GM19351 (cell line): ENCODE measurements around the gene SNX10.

Experiments
- ATAC-seq: cut with Tn5 transposase; IDR thresholded peaks from one replicate; pipeline ENCODE4 v1.9.1; 2021; ENCODE audit warnings: mild to moderate bottlenecking, moderate library complexity; ENCODE audit not compliant: unreplicated experiment

SNX10 gene

DNA sequence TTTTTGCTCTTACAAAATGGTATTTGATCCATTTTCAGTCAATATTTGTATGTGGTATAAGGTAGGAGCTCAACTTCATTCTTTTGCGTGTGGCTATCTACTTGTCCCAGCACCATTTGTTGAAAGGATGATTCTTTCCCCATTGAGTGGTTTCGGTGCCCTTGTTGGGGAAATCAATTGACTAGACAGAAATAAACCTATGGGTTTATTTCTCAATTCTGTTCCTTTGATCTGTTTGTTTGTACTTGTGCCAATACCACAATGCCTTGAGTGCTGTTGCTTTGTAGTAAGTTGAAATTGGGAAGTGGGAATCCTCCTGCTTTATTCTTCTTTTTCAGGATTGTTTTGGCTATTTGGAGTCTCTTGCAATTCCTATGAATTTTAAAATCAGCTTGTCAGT lies 41.0 kb downstream of the SNX10 start:
- no peak for ATAC-seq

DNA sequence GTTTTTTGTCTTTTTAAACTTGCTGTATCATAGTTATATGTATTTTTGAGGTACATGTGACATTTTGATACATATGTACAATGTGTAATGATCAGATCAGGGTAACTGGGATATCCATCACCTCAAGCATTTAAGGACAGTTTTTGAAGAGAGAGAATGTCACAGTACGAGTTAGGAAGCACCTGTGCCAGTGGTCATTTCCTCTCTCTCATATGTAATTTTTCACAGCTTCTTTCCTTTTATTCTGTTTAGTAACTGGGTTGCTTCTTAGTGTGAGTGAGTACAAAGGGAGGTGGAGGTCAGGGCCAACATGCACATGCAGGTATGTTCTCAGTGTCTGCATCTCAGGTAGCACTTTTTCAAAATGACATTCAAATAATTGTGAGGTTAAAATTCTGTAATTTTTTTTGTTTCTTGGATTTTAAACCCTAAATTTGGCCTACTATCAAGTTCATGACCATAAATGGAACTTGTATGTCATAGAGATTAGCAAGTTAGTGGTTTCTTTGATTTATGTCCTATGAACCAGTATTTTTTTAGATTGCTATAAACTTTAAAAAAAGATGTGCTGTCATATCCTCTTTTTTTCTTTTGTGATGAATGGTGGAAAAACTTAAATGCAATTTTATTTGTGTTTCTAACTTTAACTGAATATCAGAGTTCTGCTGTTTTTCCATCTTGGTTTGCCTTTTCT lies 42.7 kb downstream of the SNX10 start:
- ATAC-seq: no peak

DNA sequence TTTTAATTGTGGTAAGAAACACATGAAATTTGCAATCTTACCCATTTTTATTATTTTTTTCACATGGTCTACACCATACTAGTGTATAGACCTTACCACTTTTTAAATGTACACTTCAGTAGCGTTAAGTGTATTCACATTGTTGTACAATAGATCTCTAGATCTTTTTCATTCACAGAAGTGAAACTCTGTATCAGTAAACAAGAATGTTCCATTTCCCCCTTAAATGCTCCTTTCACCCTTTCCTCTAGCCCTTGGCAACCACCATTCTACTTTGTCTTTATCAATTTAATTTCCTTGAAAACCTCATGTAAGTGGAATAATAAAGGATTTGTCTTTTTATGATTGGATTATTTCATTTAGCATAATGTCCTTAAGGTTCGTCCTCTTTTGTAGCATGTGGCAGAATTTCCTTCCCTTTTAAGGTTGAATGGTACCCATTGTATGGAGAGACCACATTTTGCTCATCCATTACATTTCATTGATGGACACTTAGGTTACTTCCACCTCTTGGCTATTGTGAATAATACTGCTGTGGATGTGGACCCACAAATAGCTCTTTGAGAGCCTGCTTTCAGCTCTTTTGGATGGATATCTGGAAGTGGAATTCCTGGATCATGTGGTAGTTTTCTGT lies 45.7 kb downstream of the SNX10 start:
- ATAC-seq: peak; percentile 52

DNA sequence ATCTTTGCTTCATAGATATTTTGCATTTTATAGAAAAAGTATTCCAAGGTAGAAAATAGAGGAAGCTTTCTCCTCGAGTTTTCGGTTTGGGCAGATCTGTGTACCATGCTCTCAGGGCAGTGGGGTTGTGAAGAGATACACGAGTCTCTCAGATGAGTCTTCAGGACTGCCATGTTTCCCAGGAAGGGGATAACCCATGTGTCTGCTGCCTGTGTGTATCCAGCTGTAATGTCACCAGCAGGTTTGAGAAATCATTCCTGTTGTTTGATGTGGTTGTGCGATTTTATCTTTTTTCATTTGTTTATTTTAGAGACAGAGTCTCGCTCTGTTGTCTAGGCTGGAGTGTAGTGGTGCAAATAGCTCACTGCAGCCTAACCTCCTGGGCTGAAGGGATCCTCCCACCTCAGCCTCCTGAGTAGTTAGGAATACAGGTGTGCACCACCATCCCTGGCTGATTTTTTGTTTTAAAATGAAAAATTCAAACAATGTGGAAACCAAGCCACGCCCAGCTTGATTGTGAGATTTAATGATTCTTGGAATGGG lies 48.9 kb downstream of the SNX10 start:
- no peak for ATAC-seq

DNA sequence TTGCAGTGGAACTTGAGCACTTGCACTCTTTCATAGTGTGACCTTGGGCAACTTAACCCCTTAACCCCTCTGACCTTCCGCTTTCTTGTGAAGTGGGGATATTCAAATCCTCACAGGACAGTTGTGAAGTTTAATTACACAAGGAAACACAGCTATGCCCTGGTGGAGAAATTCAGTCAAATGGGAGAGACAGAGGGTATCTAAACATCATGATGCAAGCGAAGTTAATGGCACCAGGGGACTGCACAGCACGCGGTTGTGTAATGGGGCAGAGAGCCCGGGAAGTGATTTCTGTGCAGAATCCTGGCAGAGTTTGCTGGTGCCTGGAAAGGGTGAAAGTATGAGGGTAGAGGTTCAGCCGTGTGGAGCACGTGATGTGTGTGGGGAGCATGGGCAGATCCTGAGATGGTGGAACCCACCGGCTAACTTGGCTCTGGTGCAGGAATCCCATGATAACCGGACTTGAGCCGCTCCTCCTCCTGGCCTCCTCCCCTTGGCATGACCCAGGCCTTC lies 51.7 kb downstream of the SNX10 start:
- no peak for ATAC-seq

DNA sequence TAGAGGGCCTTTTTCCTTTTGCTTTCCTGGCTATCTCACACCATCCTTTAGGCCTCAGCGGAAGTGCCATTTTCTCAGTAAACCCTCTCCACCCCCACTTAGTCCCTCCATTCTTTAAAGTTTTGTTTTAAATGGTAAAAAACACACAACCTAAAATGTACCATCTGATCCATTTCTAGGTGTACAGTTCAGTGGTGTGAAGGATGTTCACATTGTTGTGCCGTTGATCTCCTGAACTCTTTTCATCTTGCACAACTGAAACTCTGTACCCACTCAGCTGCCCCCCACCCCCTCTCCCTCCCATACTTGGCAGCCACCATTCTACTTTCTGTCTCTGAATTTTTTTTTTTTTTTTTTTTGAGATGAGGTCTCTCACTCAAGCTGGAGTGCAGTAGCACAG lies 52.2 kb downstream of the SNX10 start:
- ATAC-seq: no peak

DNA sequence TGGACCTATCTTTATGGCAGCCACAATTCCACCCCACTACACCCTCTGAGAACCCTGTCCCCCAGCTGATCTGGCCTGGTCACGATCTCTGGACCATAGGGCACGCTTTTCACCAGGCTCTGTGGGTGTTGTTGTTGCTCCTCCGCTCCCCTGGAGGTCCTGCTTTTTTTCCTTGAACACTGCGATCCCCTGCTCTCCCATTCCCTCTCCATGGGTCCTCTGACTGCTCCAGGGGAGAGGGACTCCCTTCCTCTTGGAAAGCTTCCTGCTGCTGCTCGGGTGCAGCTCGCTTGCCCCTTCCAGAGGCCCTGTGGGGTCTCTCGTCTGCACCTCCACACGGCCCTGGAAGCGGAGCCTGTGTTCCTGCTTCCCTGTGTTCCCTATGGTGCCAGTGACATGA lies 53.5 kb downstream of the SNX10 start:
- ATAC-seq: no peak

DNA sequence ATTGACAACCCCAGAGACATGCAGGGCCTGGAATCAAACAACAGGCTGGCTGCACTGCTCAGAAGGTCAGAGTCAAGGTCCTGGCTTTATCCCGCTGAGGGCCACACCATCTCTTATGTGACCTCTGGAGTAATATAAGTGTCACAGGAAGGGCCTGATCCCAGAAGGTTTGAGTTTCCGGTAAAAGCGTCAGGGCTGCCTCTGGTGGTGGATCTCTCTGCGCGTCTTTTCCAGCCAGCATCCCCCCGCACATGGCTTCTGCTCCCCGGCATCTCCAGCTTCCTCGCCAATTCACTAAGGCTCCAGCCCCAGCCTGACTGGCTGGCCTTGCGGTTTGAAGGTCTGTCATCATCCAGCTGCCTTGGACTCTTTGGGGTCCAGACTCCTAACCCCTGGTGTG lies 54.2 kb downstream of the SNX10 start:
- ATAC-seq: no peak

DNA sequence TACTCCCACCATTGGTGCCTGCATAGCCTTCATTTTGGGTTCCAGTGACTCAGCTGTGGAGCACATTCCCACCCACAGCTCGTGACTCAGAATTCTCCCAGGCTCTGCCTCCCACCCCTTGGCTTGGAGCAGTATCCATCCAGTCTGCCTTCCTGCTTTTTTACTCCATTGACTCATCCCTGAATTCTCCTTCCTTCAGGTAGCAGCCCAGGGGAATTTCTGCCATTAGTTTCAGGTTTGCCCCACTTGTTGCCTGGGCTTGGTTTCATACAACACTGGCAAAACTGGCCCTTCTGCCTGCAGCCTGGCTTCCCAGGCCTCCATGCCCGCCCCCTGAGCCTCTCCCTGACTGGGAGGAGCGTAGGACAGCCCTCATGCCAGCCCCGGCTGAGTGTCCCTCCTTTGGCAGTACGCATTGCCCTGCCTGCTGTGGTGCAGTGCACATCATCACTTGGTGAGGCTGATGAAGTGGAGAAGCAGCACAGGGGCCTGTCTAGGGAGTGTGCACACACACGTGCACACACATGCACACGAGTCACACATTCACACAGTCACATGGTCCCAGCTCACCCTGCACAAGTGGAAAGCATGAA lies 55.0 kb downstream of the SNX10 start:
- ATAC-seq: no peak

DNA sequence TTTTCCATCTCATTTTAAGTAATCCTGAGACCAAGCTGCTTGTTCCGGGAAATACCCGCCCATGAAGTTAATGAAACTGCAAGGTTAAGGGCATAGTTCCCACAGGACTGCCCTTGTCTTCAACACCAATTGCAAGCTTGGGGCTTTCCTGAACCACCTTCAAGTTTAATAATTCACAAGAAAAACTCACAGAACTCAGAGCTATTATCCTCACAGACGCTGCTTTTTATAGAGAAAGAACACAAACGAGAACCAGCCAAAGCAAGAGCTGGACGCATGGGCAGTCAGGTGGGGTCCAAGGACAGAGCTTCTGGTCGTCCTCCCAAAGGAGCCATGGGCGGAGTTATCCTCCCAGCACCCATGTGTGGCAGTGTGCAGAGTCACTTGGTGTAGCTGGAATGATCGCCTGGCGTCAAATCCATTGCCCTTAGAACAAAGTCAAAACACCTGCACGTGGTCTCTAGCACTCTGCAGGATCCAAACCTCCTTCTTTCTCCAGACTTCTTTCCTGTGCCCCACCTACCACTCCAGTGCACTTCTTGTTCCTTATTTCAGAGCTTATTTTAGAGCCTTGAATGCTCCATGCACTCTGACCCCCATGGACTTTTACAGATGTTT lies 56.7 kb downstream of the SNX10 start:
- ATAC-seq: no peak

DNA sequence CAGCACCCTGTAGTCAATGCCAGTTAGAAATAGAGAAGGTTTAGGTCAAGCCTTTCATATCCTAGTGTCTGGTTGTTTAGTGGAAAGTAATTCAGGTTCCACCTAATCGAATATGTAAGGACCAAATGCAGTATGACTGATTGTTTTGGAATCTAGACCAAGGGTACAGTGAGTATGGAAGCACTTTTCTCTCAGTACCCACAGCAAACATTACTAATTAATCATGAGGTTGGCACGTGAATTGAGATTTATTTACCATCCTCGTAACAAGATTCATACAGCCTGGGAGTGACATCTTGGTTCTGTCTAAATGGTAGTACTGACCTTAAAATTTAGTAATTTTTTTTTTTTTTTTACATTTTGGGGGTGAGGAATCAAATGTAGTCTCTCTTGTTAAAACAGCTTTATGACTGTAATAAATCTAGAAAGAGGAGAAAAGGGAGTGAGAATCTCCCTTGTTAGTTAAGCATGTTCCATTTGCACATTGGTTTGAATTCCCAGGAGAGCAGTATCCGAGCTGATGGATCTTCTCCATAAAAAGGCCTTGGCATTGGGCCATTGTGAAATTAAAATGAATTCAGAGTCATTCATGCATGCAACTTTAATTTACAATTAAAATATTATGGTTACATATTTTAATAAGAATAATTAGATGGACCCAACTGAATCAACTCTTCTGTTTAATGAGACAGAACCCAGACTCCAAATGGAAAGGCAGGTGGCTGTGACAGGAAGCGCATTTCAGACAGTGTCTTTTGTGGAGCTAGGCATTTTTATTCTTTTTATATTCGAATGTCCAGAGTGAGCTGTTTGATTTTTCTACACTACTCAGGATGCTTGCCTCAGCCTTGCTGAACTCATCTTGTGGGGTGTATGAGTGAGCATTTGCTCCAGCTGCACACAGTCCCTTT lies 57.6 kb downstream of the SNX10 start:
- ATAC-seq: no peak

DNA sequence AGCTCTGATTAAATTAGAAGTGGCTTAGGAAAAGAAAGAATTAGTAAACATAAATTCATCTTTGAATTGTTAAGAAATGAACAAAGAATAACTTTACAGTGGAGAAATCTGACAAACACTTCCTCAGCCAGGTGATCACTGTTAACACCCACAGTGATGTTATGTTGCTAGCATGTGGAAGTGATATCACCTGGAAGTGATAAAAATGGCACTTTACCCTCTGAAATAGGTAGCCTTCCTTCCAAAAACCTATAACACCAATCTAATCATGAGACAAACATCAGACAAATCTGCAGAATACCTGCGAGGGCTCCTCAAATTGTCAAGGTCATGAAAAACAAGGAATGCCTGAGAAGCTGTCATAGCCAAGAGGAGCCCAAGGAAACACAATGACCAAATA lies 59.5 kb downstream of the SNX10 start:
- no peak for ATAC-seq

DNA sequence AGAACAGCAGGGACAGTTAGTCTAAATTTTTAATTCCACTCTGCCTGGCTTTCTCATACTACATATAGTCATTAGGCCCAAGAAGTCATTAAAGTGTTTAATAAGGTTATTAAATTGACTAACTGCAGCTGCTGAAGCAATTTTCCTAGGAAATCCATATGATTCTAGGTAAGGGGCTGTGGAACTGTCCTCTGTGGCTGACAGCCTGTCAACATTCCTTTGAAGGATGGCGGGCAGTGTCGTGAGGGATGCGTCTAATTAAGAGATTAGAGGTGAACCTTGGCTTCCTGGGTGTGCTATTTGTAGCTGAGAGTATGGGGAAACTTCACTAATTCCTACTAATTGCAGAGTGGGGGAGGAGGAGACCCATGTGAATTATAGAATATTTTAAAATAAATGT lies 64.6 kb downstream of the SNX10 start:
- no peak for ATAC-seq

DNA sequence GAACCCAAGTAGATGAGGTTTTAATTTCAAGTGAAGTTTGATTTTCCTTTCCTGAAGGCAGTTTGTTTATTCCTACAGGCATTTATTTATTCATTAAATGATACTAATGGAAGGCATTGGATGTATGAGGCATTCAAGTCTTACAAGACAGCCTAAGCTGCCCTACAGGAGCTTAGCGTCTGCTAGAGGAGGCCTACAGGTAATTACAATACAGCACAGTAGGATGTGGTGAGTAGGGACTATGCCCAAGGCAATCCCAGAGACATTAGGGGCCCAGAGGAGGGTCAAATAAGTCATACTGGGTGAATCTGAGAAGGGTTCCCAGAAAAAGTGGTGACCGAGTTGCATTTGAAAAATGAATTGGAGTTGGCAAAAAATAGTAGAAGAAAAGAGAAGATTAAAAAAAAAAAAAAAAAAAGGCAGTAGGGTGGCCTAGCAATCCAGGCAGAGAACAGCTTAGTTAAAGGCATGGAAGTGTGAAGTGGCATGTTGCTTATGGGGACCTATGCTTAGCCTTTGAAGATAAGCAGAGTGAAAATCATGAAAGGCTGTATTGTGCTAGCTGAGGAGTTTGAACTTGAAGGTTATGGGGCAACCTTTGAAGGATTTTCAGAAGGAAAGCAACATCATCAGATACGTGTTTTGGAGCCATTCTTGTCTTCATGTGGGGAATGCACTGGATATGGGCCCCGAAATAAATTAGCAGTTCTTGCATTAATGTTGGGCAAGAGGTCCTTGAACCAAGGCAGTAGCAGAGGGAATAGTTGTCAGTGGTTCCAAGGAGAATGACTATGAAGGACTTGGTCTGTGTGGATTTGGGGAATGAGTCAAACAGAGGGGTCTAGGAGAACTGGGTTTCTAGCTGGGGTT lies 65.5 kb downstream of the SNX10 start:
- ATAC-seq: no peak

DNA sequence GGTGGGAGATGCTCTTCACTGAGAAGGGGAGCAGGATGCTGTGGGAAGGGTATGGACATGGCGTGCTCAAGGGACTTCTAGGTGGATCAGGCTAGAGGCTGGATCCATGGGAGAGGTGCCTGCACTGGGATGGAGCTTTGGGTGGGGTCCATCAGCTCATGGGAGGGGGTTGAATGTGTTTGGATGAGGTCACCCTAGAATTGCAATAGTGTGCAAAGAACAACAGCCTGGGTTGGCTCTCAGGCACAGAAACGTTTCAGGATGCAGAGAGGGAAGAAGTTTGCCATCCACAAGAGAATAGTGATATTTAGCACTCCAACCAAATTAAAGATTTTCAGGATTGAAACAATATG lies 66.1 kb downstream of the SNX10 start:
- no peak for ATAC-seq

DNA sequence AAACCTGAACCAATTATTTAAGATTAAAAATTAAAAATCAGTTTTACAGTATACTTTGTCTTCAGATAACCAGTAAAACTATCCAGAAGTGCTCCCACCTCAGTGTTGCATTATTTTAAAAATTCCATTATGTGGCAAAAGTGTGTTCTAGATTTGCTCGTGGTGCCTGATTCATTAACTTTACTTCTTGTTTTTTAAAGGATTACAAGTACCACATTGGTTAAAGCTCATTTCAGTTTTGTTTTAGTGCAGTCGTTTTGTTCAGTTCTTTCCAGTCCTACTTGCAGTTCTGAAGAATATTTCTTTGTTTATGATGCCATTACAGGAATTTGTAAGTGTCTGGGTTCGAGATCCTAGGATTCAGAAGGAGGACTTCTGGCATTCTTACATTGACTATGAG lies 69.0 kb downstream of the SNX10 start:
- no peak for ATAC-seq

DNA sequence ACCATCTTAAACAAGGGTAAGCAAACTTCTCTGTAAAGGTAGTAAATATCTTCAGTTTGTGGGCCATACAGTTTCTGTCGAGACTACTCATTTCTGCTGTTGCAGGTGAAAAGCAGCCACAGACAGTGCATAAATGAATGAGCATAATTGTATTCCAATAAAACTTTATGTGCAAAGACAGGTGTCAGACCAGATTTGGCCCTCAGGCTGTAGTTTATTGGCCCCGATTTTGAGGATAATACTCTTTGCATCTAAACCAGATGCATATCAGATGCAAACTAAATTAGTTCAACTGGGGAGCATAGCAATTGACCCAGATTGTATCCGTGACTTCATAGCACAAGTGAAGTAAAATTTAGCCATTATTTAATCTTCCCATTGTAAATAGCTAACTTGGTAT lies 70.0 kb downstream of the SNX10 start:
- ATAC-seq: no peak

DNA sequence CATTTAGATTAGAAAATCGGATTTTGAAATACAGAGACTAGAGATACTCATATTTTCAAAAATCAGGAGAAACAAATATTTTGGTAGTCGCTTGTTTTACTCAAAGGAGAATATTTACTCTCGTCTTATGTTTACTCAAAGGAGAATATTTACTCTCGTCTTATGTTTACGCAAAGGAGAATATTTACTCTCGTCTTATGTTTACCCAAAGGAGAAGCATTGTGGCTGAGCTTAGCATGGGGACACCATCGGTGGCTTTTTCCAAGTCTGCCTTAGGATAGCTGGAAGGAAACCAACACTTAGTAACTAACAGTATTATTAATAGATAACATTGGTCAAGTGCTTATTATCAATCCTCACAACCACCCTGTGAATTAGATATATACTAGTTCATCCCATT lies 71.8 kb downstream of the SNX10 start:
- no peak for ATAC-seq

DNA sequence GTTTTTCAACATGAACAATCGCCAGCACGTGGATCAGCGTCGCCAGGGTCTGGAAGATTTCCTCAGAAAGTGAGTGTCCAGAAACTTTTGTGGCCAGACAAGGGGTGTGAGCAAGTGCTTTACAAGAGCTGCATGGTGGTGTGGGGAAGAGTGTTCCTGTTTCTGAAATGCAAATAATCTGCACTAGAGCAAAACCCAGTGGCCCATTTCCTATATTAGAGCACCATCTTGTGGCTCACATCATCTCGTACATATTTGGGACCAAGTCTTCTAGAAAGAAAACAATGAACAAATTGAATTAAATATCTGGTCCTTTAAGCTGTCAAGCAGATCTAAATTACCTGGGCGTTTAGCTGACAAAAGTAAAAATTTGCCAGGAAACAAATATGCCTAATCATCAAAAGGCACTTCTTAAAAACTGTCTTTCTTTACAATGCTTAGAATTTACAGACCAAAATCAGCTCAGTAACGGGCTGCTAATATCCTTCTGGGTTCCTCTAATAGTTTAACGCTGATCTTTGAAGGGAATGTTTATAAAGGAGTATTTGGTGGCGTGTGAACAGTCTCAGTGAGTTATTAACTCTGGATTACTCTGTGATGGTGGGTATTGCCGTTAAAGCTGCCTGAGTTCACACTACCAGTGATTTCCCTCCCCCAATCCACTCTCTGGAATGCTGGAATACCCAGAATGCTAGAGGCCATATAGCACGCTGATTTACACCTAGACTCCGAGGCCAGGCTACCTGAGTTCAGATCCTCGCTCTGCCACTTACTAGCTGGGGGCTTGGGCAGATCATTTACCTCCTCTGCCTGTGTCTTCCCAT lies 73.6 kb downstream of the SNX10 start:
- ATAC-seq: peak; percentile 88
